ENCODE data around the gene FXN.
"Not testable (repeated sequence)": the region's sequence is repeated elsewhere in the genome, so short reads cannot be mapped to it uniquely, and the experiment has no call there.

FXN gene

DNA sequence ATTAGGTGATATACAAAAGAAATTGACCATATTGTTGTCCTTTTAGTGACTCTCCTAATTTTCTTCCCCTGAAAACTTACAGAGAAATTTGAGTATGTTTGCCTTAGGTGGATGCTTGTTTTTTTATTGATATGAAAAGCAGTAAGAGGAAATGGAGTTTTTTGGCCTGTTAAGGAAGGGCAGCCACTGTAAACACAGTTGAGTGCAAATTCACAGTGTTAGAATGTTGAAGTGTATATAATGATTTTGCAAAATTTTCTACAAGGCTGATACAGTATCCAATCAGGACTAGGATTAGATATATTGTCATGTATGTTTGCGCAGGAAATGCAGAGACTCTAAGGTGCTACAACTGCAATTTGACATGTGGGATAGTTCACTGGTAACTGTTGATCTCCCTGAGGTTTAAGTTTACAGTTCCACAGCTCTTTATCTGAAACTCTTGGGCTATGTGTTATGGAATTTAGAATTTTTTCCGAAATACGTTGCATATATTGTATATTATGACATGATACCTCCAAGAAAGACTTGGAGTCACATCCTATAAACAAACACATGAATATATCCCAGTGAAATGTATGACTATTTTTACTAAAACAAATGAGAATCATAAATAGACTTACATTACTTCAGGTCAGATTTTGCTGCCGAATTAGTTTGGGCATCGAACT, 62.5 kb downstream of the FXN start:
- DNase-seq (ENCODE audit: low read depth in 1 of 2, low spot score in 1 of 2) = no peak

DNA sequence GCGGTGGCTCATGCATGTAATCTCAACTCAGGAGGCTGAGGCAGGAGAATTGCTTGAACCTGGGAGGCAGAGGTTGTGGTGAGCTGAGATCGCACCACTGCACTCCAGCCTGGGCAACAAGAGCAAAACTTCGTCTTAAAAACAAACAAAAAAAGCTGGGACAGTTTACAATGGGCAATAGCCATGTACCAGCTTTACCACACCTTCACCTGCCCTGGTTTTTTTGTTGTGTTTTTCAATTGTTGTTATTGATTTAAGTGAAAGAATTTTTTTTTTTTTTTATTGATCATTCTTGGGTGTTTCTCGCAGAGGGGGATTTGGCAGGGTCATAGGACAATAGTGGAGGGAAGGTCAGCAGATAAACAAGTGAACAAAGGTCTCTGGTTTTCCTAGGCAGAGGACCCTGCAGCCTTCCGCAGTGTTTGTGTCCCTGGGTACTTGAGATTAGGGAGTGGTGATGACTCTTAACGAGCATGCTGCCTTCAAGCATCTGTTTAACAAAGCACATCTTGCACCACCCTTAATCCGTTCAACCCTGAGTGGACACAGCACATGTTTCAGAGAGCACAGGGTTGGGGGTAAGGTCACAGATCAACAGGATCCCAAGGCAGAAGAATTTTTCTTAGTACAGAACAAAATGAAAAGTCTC, 67.9 kb downstream of the FXN start:
- not testable (repeated sequence) for DNase-seq (ENCODE audit: low read depth in 1 of 2, low spot score in 1 of 2)

DNA sequence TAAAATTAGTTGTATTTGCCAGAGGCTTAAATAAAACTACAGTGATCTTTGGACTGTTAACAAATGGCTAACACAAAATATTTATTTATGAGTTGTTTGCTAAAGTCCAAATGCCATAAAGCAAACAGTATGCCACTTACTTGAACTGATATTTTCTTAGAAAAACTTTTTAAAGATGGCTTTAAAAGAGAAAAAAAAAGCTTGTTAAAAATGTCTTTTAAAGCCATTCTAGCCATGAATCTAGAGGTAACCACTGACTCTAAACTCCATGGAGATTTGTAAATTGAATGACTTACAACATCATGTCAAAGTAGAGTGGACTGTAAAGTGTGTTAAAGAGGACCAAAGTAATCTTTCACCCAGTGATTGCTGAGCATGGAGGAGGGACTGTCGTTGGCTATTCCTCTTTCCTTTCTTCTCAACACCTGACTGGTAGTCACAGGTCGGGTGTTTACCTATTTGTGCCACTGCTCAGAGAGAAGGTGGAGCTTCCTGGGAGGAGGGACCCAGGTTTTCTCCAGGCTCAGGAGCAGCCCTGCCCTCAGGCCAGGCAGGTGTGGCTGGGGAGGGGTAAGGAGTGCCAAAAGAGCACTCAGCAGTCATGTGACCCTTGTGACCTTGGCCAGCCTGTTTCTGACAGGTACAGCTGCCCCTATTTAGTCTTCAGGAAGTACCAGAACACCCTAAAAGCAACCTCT, 69.4 kb downstream of the FXN start:
- DNase-seq (ENCODE audit: low read depth in 1 of 2, low spot score in 1 of 2) = no peak

DNA sequence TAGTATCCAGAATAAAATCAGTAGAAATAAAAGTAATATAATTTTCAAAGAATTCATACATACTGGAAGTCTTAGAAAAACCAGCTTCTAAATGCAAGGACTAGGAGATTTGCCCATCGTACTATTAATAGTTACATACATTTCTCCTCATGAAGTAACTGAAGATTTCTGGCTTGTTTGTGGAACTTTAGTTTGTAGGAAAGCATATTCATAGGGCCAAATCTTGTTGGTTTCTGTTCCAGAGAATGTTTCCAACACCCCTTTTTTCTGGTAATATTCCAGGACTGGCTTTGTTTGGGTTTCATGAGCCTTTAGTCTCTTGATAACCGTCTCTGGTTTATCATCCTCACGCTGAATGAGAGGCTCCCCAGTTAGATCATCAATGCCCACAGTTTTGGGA, 72.2 kb downstream of the FXN start:
- DNase-seq (ENCODE audit: low read depth in 1 of 2, low spot score in 1 of 2) = no peak

DNA sequence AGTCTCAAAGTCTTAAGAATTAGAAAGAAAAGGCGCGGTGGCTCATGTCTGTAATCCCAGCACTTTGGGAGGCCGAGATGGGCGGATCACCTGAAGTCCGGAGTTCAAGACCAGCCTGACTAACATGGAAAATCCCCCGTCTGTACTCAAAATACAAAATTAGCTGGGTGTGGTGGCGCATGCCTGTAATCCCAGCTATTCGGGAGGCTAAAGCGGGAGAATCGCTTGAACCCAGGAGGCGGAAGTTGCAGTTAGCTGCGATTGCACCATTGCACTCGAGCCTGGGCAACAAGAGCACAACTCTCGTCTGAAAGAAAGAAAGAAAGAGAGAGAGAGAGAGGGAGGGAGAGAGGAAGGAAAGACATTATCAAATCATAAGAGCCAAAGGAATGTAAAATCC, 73.2 kb downstream of the FXN start:
- DNase-seq (ENCODE audit: low read depth in 1 of 2, low spot score in 1 of 2) = not testable (repeated sequence)

DNA sequence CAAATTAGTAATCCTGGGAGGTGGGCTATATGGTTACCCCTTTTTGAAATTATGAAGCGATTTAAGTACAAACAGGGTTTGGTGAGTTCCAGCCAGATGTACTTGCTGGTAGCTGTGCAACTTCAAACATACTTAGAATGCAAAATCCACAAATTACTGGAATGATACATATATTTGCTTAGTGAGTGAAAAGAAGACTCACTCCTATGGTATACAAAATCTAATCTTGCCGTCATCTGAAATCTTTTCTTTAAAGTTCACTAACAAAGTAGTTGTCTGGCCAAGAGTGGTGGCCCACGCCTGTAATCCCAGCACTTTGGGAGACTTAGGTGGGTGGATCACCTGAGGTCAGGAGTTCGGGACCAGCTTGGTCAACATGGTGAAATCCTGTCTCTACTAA, 73.6 kb downstream of the FXN start:
- DNase-seq (ENCODE audit: low read depth in 1 of 2, low spot score in 1 of 2) = no peak

DNA sequence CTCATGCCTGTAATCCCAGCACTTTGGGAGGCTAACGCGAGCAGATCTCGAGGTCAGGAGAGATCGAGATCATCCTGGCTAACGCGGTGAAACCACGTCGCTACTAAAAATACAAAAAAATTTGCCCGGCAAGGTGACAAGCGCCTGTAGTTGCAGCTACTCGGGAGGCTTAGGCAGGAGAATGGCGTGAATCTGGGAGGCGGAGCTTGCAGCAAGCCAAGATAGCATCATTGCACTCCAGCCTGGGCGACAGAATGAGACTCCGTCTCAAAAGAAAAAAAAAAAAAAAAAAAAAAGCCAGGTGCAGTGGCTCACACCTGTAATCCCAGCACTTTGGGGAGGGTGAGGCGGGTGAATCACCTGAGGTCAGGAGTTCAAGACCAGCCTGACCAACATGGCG, 77.1 kb downstream of the FXN start:
- DNase-seq (ENCODE audit: low read depth in 1 of 2, low spot score in 1 of 2) = not testable (repeated sequence)

DNA sequence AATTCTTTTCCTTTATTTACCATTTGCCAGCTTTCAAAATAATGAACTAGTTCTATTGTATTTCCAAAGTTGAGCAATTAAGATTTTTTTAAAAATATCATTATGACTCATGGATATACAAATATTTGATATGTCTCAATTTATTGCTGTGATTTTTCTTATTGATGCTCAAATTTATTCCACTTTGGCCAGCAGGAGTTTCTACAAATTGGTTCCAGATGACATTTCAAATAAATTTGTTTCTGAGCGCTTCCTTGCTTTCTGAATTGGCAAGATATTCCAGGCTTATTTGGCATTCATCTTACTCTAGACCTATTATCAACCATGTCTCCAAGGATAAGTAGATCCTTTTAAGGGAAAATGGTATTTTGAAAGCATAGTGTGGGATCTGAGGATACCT, 80.1 kb downstream of the FXN start:
- no peak for DNase-seq (ENCODE audit: low read depth in 1 of 2, low spot score in 1 of 2)

DNA sequence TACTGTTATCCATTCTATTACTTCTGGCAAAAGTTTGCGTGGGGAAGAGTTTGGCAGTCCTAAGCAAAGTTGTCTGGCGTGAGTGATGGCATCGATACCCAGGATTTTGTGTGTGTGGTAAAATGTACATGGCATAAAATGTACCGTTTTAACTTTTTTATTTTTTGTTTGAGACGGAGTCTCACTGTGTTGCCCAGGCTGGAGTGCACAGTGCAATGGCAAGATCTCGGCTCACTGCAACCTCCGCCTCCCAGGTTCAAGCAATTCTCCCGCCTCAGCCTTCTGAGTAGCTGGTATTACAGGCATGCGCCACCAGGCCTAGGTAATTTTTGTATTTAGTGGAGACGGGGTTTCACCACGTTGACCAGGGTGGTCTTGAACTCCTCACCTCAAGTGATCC, 83.1 kb downstream of the FXN start:
- DNase-seq (ENCODE audit: low read depth in 1 of 2, low spot score in 1 of 2) = no peak

DNA sequence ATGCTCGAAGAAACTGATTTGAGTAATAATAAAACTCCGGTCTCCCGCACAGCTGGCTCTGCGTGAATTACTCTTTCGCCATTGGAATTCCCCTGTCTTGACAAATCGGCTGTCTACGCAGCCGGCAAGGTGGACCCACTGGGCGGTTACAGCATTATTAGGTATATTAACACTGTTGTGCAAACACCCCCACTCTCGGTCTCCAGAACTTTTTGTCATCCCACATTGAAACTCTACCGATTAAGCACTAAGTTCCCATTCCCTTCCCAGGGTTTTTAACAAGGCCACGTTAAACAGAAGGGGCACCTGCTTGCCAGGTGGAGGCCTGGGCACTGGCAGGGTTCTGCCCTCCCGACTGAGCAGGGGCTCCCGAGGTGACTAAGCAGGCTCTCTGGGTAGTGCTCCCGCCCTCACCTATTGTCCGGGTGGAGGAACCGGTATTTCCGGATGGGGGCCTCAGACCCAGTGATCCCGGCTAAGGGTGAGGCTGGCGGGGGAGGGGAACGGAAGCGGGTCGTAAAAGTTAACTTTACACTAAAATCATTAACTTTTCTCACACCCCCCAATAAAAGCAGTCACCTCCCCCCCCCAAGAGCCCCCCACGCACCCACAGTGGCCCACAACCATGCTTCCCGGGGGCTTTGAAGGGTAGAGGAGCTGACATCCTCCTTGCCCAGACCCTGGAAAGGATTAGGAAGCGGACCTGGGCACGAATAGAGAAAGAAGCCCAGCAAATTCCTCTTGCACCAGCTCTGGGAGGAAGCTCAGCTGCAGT, 85.0 kb downstream of the FXN start:
- DNase-seq (ENCODE audit: low read depth in 1 of 2, low spot score in 1 of 2) = no peak

DNA sequence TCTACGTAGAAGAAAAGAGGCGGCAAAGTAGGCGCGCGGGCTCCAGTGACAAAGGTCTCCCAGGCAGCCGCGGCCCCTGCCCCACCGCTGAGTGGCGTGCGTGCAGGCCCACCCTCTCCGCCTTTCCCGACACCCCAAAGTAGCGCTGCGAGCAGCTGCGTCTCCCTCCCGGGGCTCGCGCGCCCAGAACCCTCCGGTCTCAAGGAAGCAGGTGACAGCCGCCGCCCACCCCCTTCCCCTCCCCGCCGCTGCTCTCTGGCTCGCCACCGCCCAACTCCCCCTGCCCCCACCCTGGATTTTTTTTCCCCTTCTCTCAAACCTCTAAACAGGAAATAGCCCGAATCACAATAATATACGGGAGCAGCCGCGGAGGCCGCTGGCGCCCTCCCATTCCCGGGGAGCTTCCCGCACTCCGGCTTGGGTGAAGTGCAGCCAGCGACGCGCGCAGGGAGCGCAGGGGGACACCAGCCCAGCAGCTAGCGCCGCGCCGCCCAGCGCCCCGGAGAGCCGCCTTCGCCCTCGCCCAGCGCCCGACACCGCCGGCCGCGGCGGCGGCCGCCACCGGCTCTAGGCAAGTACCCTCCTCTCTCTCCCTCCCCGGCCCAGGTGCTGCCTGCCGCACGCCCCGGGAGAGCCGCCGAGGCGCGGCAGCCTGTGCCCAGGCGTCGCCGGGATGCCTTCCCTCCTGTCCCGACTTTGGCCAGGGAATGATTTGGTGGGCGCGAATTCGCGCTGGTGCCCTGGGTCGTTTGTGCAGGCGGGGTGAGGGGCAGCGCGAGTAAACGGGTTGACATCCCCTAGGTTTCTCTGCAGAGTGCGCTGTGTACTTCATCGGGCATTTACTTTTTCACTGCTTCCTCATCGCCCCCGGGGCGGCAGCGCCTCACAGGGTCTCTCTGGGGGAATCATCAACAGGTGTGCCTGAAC, 85.9 kb downstream of the FXN start:
- no peak for DNase-seq (ENCODE audit: low read depth in 1 of 2, low spot score in 1 of 2)

DNA sequence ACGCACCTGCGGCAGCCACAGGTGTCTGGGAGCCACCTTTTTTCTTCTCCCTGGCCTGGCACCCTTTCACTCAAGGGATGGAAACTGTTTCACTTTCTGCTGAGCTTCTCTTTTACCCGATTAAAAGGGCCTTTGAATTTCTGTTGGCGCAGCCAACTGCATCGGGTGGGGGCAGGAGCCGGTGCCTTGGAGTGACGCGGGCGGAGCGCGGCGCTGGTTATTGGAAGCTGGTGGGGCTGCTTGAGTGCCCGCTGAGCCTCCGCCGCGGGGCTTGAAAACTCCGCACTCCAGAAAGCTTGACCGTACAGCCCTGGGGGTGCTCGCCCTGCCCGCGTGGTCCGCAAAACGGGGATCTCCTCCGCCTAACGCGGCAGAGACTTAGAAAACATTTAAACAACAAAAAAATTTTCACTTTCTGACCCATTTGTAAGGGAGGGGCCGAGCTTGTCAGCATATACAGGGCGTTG, 86.6 kb downstream of the FXN start:
- DNase-seq (ENCODE audit: low read depth in 1 of 2, low spot score in 1 of 2) = peak in 1 of 2 donors; percentile 21

DNA sequence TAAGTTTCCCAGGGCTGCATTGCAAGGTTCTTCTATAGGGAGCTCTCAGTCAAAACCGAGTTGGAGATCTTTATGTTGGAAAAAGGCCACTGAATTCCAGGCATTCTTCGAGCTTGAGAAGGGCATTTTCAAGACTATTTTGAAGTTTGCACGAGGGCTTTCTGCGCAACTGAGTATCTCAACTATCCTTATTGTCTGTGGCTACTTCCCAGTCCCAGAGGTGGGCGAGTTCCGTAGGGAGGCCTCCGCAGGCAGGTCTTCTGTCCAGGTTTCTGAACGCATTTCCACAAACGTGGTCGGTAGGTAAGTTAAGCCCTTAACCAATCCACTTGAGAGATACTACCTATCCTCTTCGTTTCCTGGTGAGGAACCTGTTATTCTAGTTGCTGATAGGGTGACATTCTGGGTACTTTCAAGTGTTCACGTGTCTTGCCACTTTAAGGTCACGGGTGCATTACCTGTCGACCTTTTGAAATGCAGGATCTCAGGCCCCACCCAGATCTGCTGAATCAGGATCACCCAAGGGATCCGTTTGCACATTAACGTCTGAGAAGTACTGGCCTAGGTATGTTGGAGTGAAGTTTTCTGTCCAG, 87.1 kb downstream of the FXN start:
- no peak for DNase-seq (ENCODE audit: low read depth in 1 of 2, low spot score in 1 of 2)

DNA sequence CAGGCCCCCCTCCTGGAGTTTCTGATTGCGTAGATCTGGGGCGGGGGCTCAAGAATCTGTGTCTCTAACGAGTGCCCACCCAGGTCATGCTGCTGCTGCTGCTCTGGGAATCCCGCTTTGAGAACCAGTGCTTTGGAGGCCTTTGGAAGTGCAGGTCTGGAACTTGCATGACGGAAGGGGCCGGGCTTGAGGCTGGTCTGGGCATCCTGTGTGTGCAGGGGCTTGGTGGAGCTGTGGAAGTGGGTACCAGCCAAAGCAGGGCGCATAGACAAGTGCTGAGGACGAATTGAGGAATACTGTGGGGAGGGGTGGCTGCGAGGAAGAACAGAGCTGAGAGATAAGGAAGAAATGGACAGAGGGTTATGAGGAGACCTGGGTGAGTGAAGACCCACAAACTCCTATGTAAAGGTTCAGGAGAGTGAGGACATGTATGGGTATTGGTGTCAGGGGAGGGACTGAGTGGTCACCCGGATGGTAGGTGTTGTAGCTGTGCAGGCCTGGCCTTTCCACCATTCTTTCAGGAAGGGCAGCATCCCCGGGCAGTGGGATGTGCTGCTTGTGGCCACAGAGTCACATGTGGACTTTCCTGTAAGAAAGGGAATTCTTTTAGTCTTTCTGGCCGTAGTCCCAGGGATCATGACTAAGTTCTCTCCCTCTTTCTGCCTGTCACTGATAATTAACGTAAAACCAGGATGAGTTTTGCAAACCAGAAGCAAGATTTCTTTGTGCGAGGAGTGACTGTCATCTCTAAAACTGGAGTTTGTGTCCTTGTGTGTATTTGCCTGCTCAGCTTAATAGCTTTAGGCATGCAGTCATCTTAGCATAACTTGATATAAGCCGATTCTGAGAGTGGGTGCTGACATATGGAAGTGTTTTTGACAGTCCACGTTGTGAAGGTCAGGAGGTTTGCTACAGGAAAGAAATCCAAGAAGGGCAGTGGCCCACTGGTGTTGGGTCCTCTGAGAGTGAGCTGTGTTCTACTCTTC, 95.2 kb downstream of the FXN start:
- no peak for DNase-seq (ENCODE audit: low read depth in 1 of 2, low spot score in 1 of 2)

DNA sequence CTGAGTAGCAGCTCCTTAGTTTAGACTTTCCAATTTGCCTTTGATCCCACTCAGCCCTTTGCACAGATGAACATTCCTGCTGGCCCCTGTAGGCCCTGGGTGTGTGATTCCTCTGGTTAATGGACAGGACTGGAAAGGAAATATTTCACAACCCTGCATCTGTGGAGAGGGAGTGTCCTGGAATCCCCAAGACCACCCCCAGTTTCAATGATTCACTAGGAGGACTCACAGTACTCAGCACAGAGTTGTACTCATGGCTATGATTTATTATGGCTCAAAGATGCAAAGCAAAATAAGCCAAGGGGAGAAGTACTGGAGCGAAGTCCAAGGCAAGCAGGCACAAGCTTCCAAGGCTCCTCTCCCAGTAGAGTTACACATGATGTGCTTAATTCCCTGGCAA, 96.1 kb downstream of the FXN start:
- no peak for DNase-seq (ENCODE audit: low read depth in 1 of 2, low spot score in 1 of 2)

DNA sequence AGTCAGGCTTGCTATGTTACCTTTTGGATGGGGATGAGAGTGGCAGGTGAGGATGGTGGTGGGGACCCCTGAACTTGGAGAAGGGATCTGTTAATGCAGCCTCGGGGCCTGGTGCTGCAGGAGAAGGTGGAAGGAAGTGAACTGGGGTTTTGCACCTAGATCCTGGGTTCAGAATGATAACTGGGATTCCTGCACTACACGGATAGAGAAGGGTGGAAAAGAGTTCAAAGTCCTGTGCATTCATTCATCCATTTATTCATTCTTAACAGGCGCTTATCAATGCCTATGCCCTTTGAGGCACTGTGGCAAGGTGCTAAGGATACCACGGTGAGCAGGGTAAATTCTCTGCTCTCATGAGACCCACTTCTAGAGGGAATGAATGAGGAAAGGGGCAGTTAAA, 96.8 kb downstream of the FXN start:
- no peak for DNase-seq (ENCODE audit: low read depth in 1 of 2, low spot score in 1 of 2)

DNA sequence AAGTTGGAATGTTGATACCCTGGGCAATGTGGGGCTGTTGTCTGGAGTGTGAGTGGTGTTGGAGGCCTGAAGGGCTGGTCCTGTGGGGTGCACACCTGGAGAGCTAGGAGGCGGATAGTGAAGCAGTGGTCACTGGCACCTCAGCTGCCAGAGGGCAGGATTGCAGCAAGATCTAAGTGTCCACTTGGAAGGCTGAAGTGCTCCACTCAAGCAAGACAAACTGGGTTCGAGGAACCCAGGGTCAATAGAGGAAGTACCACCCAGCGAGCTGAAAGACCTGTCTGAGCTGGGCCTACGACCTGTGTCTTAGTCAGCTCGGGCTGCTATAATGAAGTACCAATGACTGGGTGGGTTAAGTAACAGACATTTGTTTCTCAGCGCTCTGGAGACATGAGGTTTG, 98.9 kb downstream of the FXN start:
- DNase-seq (ENCODE audit: low read depth in 1 of 2, low spot score in 1 of 2) = no peak

DNA sequence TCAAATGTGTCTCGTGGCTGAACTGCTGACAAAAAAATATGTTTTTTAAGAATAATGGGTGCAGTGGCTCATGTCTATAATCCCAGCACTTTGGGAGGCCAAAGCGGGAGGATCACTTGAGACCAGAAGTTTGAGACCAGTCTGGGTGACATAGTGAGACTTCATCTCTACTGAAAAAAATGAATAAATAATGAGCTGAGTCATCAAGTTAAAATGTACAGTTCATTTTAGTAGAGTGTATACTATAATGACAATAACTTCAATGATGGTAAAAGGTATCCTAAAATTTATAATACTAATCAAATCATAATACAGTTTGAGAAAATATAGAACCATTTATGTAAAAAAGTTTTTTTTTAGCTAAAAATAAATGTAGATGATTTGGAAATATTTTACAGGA, 100.6 kb downstream of the FXN start:
- no peak for DNase-seq (ENCODE audit: low read depth in 1 of 2, low spot score in 1 of 2)

DNA sequence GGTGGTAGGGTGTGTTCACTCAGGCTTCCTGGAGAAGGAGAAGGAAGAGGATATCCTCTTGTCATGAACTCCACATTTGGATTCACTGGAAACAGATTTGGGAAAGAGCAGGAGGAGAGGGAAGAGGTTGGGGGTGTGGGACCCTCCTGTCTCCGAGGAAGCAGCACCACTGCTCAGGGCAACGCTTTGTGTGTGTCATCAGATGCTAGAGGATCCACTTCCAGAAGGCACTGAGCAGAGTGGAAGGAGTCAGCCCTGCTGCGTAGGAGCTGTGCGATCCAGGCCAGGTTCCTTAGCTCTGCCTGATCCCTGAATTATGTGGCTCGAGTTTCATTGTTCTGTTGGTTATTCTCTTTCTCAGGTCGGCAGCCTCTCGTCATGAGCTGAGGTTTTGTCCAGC, 101.2 kb downstream of the FXN start:
- DNase-seq (ENCODE audit: low read depth in 1 of 2, low spot score in 1 of 2) = no peak

Data from activated CD4-positive, alpha-beta T cell treated with anti-CD3 and anti-CD28 coated beads, Interleukin-2, amount 50 U/mL, for 24 hours (primary cell).